GM12878 (cell line): ENCODE measurements around the gene RSKR. TPM values are rescaled to one million over a fixed set of nuclear protein-coding genes. Genes with fewer than 3 reads are reported as not detected.

Experiments
- BACH1 ChIP-seq: fragments of 450-650 bp; IDR thresholded peaks from 2 replicates; pipeline ENCODE4 v1.6.1; 2017; ENCODE audit warnings: mild to moderate bottlenecking, borderline replicate concordance
- BCL11A ChIP-seq: IDR thresholded peaks from 2 replicates; pipeline ENCODE4 v1.6.1; 2011; ENCODE audit warnings: low read depth, low read length
- CBFB ChIP-seq: IDR thresholded peaks from 2 replicates; pipeline ENCODE4 v1.6.1; 2016; ENCODE audit warnings: antibody characterized with exemption, low read depth
- CBX3 ChIP-seq: fragments of 200-600 bp; sonication (generic); IDR thresholded peaks from 2 replicates; pipeline ENCODE4 v1.6.1; 2016; ENCODE audit warnings: low read depth, borderline replicate concordance
- CHD1 ChIP-seq: IDR thresholded peaks from 2 replicates; pipeline ENCODE4 v1.6.1; 2012; ENCODE audit warnings: low read depth, low read length, improper control_type of control experiment
- CHD2 ChIP-seq: IDR thresholded peaks from 2 replicates; pipeline ENCODE4 v1.6.1; 2011; ENCODE audit warnings: low read depth, low read length, improper control_type of control experiment, borderline replicate concordance
- CREB1 ChIP-seq: IDR thresholded peaks from 2 replicates; pipeline ENCODE4 v1.6.1; 2012; ENCODE audit warnings: low read depth, mild to moderate bottlenecking, inconsistent platforms
- DPF2 ChIP-seq: fragments of 450-650 bp; IDR thresholded peaks from 2 replicates; pipeline ENCODE4 v1.6.1; 2017; ENCODE audit warnings: mild to moderate bottlenecking
- FOXM1 ChIP-seq: IDR thresholded peaks from 2 replicates; pipeline ENCODE4 v1.6.1; 2012; ENCODE audit warnings: low read depth, mild to moderate bottlenecking, inconsistent platforms, low read length, moderate library complexity
- GABPA ChIP-seq: IDR thresholded peaks from 2 replicates; pipeline ENCODE4 v1.6.1; 2014; ENCODE audit warnings: antibody characterized with exemption, low read depth, mild to moderate bottlenecking, inconsistent platforms
- JUNB ChIP-seq: IDR thresholded peaks from 2 replicates; pipeline ENCODE4 v1.6.1; 2016; ENCODE audit warnings: antibody characterized with exemption, mild to moderate bottlenecking
- KLF5 ChIP-seq: fragments of 450-650 bp; IDR thresholded peaks from 2 replicates; pipeline ENCODE4 v1.6.1; 2014; ENCODE audit warnings: mild to moderate bottlenecking; ENCODE audit not compliant: partially characterized antibody
- LARP7 ChIP-seq: fragments of 450-650 bp; IDR thresholded peaks from 2 replicates; pipeline ENCODE4 v1.6.1; 2017; ENCODE audit warnings: mild to moderate bottlenecking
- MEF2B ChIP-seq: fragments of 450-650 bp; IDR thresholded peaks from 2 replicates; pipeline ENCODE4 v1.6.1; 2018; ENCODE audit warnings: mild to moderate bottlenecking, moderate library complexity; ENCODE audit not compliant: partially characterized antibody, poor library complexity, severe bottlenecking
- NFIC ChIP-seq: IDR thresholded peaks from 2 replicates; pipeline ENCODE4 v1.6.1; 2012; ENCODE audit warnings: low read depth, mild to moderate bottlenecking, inconsistent platforms, low read length, moderate library complexity
- NFYA ChIP-seq: IDR thresholded peaks from 2 replicates; pipeline ENCODE4 v1.6.1; 2011; ENCODE audit warnings: low read depth, mild to moderate bottlenecking, low read length, improper control_type of control experiment, borderline replicate concordance
- NR2F1 ChIP-seq: fragments of 450-650 bp; conservative IDR thresholded peaks from 2 replicates; pipeline ENCODE4 v1.6.1; 2017; ENCODE audit warnings: mild to moderate bottlenecking
- RB1 ChIP-seq: fragments of 450-650 bp; formaldehyde crosslinking; IDR thresholded peaks from 2 replicates; pipeline ENCODE4 v1.6.1; 2017; ENCODE audit warnings: mild to moderate bottlenecking, borderline replicate concordance
- SMAD1 ChIP-seq: fragments of 450-650 bp; IDR thresholded peaks from 2 replicates; pipeline ENCODE4 v1.6.1; 2018; ENCODE audit warnings: mild to moderate bottlenecking, low read depth; ENCODE audit not compliant: partially characterized antibody
- TCF3 ChIP-seq: IDR thresholded peaks from 2 replicates; pipeline ENCODE4 v1.6.1; 2012; ENCODE audit warnings: low read depth, mild to moderate bottlenecking, low read length, borderline replicate concordance; ENCODE audit not compliant: insufficient read depth
- YBX1 ChIP-seq: fragments of 450-650 bp; IDR thresholded peaks from 2 replicates; pipeline ENCODE4 v1.6.1; 2016; ENCODE audit warnings: antibody characterized with exemption
- YY1 ChIP-seq: IDR thresholded peaks from 2 replicates; pipeline ENCODE4 v1.6.1; 2011; ENCODE audit warnings: low read depth, mild to moderate bottlenecking, low read length
- ZBED1 ChIP-seq: IDR thresholded peaks from 2 replicates; pipeline ENCODE4 v1.6.1; 2016; ENCODE audit warnings: borderline replicate concordance
- ZNF207 ChIP-seq: fragments of 450-650 bp; IDR thresholded peaks from 2 replicates; pipeline ENCODE4 v1.6.1; 2014; ENCODE audit warnings: antibody characterized with exemption, mild to moderate bottlenecking, borderline replicate concordance
- ZNF217 ChIP-seq: fragments of 450-650 bp; IDR thresholded peaks from 2 replicates; pipeline ENCODE4 v1.6.1; 2017; ENCODE audit warnings: antibody characterized with exemption, mild to moderate bottlenecking
- polyA plus RNA-seq, 11 experiments: library from polyadenylated mRNA; depleted of rRNA in 4 of 11; unstranded in 6 of 11; stranded (reverse) in 5 of 11; fragments of >200 nt; fragmentation: Nextera tagmentation in 4 of 11; fragmentation: Illumina TruSeq in 1 of 11; extraction: Ambion mirVana in 4 of 11; extraction: Trizol in 1 of 11; gene quantifications; 1 replicate in 1 of 11; 2 replicates in 10 of 11; pipeline versions ENCODE4 v1.2.1 to v1.2.3, GENCODE V29; 2011 to 2016; ENCODE audit warnings: inconsistent platforms in 2 of 11, missing spikeins in 2 of 11, low read depth in 1 of 11
- total RNA-seq, 4 experiments: library from RNA; depleted of rRNA in 3 of 4; stranded (reverse); fragments of >200 nt in 3 of 4; fragmentation: Illumina TruSeq in 1 of 4; extraction: Trizol in 1 of 4; gene quantifications; 2 replicates each; pipeline versions ENCODE4 v1.2.1 to v1.2.3, GENCODE V29; 2013 to 2021
- TF ChIP-seq, protein P1 (sequence below): fragments of 450-650 bp; IDR thresholded peaks from 2 replicates; pipeline ENCODE4 v1.6.1; 2017; ENCODE audit warnings: borderline replicate concordance
- TF ChIP-seq, protein P2 (sequence below): IDR thresholded peaks from 2 replicates; pipeline ENCODE4 v1.6.1; 2012; ENCODE audit warnings: low read depth, low read length, improper control_type of control experiment
- TF ChIP-seq, protein P3 (sequence below): IDR thresholded peaks from 2 replicates; pipeline ENCODE4 v1.6.1; 2012; ENCODE audit warnings: low read length, inconsistent platforms

RSKR gene
- total and polyA plus RNA-seq, 10 of the 15 experiments (the other 5 are each of a cell fraction or from before 2014, with no cell fraction given) = 0.52 to 22.4 (median 8.7) TPM

DNA sequence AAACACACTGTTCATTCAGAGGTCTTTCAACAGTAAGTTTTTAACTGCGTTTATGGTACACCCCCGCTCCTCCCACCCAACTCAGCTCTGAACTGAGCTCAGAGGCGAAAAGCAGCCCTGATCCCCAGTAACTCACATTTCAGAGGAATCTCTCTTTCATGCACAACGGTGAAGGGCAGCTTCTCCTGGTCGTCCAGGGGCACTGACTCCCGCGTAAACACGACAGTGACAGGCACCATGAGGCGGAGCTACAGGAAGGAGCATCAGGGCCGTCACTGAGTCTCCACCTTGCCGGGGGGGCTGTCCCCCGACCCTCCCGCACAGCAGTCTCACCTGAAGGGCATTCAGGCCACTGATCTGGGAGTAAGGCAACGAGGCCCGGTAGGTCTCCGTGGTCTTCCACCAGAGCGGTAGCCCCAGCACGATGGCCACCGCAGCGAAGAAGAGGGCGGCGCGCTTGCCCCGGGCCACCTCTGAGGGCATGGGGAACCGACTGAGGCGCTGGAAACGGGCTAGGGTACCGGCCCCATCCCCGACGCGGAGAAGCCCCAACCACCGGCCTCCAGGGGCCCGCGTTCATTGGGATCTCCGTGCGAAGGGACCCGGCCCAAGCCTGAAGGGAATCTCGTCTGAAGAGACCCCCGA lies 43.1 kb downstream of the RSKR start (continued):
- TF ChIP-seq, protein P1, sequence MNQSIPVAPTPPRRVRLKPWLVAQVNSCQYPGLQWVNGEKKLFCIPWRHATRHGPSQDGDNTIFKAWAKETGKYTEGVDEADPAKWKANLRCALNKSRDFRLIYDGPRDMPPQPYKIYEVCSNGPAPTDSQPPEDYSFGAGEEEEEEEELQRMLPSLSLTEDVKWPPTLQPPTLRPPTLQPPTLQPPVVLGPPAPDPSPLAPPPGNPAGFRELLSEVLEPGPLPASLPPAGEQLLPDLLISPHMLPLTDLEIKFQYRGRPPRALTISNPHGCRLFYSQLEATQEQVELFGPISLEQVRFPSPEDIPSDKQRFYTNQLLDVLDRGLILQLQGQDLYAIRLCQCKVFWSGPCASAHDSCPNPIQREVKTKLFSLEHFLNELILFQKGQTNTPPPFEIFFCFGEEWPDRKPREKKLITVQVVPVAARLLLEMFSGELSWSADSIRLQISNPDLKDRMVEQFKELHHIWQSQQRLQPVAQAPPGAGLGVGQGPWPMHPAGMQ = no peak
- TF ChIP-seq ZBED1 (no peak), ZNF207 (0 out of 2 replicates have a peak, but pooled peaks have one; percentile 18), NR2F1 (no peak), KLF5 (no peak), SMAD1 (no peak), CBFB (no peak), BCL11A (no peak), GABPA (no peak), DPF2 (0 out of 2 replicates have a peak, but pooled peaks have one; percentile 14), NFYA (no peak), LARP7 (peak; percentile 43; the same call in 1 of the 2 replicates), NFIC (no peak), CHD2 (no peak), CBX3 (no peak), MEF2B (no peak), CHD1 (no peak), BACH1 (no peak), RB1 (0 out of 2 replicates have a peak, but pooled peaks have one; percentile 9), JUNB (no peak), TCF3 (no peak), CREB1 (no peak), YY1 (no peak), ZNF217 (no peak), FOXM1 (no peak), YBX1 (no peak)
- TF ChIP-seq, protein P2, sequence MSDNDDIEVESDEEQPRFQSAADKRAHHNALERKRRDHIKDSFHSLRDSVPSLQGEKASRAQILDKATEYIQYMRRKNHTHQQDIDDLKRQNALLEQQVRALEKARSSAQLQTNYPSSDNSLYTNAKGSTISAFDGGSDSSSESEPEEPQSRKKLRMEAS = no peak
- TF ChIP-seq, protein P3, sequence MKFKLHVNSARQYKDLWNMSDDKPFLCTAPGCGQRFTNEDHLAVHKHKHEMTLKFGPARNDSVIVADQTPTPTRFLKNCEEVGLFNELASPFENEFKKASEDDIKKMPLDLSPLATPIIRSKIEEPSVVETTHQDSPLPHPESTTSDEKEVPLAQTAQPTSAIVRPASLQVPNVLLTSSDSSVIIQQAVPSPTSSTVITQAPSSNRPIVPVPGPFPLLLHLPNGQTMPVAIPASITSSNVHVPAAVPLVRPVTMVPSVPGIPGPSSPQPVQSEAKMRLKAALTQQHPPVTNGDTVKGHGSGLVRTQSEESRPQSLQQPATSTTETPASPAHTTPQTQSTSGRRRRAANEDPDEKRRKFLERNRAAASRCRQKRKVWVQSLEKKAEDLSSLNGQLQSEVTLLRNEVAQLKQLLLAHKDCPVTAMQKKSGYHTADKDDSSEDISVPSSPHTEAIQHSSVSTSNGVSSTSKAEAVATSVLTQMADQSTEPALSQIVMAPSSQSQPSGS = no peak
